GM12878 (cell line): Measurements from ENCODE around the gene MAGEB17. TPM values are rescaled to one million over a fixed set of nuclear protein-coding genes. Genes with fewer than 3 reads are reported as not detected.
"Not testable (repeated sequence)": the region's sequence is repeated elsewhere in the genome, so short reads cannot be mapped to it uniquely, and the experiment has no call there.

Experiments
- ATAC-seq: fragments of 200-7000 bp; cut with Tn5 transposase; 3 replicates; pipeline ENCODE4 v1.9.1; 2020; ENCODE audit warnings: mild to moderate bottlenecking, moderate library complexity
- BruUV-seq: library from RNA; stranded (reverse); fragments of 400-500 nt; replicated peaks from 2 replicates; lab custom pipeline; 2021; lab: Mats Ljungman, UMichigan
- CTCF ChIA-PET: fragments of 300-600 bp; sonication (Branson Sonifier 250); formaldehyde crosslinking; extraction: SDS; loops from one replicate; lab custom pipeline; 2021; ENCODE audit warnings: inconsistent platforms; lab: Yijun Ruan, JAX
- POLR2A ChIA-PET: fragments of 350-600 bp; formaldehyde crosslinking; extraction: SDS; loops from one replicate; lab custom pipeline; 2021; ENCODE audit warnings: inconsistent platforms; lab: Charles Lee
- RAD21 ChIA-PET: fragments of 300-600 bp; sonication (Branson Sonifier 250); formaldehyde crosslinking; loops from one replicate; lab custom pipeline; 2023; ENCODE audit warnings: antibody characterized with exemption; ENCODE audit not compliant: unreplicated experiment; lab: Charles Lee
- SMC1A ChIA-PET: fragments of 300-600 bp; sonication (Branson Sonifier 250); formaldehyde crosslinking; loops from one replicate; lab custom pipeline; 2023; ENCODE audit not compliant: unreplicated experiment, uncharacterized antibody; lab: Charles Lee
- DNase-seq: peaks from one replicate; pipeline ENCODE4 v3.0.0-alpha.2; 2011; ENCODE audit warnings: low read depth, low spot score
- FAIRE-seq: peaks from 3 replicates; lab custom pipeline; 2011; peaks lifted over from hg19 to GRCh38; lab: Jason Lieb, UNC
- H2AFZ ChIP-seq: 2 replicates; pipeline ENCODE4 v1.6.0; 2011; ENCODE audit warnings: low read depth, low read length, control low read depth; ENCODE audit not compliant: control insufficient read depth
- H3K27ac ChIP-seq: 2 replicates; pipeline ENCODE4 v1.5.1; 2011; ENCODE audit warnings: control low read depth; ENCODE audit not compliant: control insufficient read depth, insufficient read depth
- H3K27me3 ChIP-seq, 2 experiments: replicated peaks in 1 of 2; 2 replicates each; pipeline versions ENCODE4 v1.6.0 to v1.6.1; 2011; ENCODE audit warnings: low read length in 1 of 2; ENCODE audit not compliant: control insufficient read depth in 2 of 2, insufficient read depth in 2 of 2
- H3K36me3 ChIP-seq, 2 experiments: 2 replicates each; pipeline ENCODE4 v1.5.1; 2011; ENCODE audit warnings: low read length in 1 of 2; ENCODE audit not compliant: control insufficient read depth in 2 of 2, insufficient read depth in 2 of 2
- H3K4me1 ChIP-seq: 2 replicates; pipeline ENCODE4 v1.6.1; 2011; ENCODE audit warnings: mild to moderate bottlenecking, low read length, moderate library complexity, mixed read lengths; ENCODE audit not compliant: control insufficient read depth, insufficient read depth
- H3K4me2 ChIP-seq: 2 replicates; pipeline ENCODE4 v1.6.0; 2011; ENCODE audit warnings: control low read depth; ENCODE audit not compliant: control insufficient read depth, insufficient read depth
- H3K4me3 ChIP-seq: fragments of 200-600 bp; sonication (generic); 2 replicates; pipeline ENCODE4 v1.5.1; 2016
- H3K79me2 ChIP-seq: 2 replicates; pipeline ENCODE4 v1.6.0; 2011; ENCODE audit warnings: low read length; ENCODE audit not compliant: control insufficient read depth, insufficient read depth
- H3K9ac ChIP-seq: 2 replicates; pipeline ENCODE4 v1.8.0; 2011; ENCODE audit warnings: low read length, control low read depth, mixed read lengths; ENCODE audit not compliant: control insufficient read depth, insufficient read depth
- H3K9me3 ChIP-seq: replicated peaks from 3 replicates; pipeline ENCODE4 v1.5.1; 2011; ENCODE audit warnings: mild to moderate bottlenecking, low read length; ENCODE audit not compliant: control insufficient read depth, insufficient read depth
- H4K20me1 ChIP-seq: 2 replicates; pipeline ENCODE4 v1.6.0; 2011; ENCODE audit not compliant: control insufficient read depth, insufficient read depth
- BCLAF1 ChIP-seq: fragments of 450-650 bp; IDR thresholded peaks from 2 replicates; pipeline ENCODE4 v1.6.1; 2017; ENCODE audit warnings: antibody characterized with exemption, mild to moderate bottlenecking, moderate library complexity
- CHD4 ChIP-seq: fragments of 200-600 bp; sonication (generic); IDR thresholded peaks from 2 replicates; pipeline ENCODE4 v1.6.1; 2016; ENCODE audit warnings: mild to moderate bottlenecking
- EP300 ChIP-seq, 2 experiments: fragments of 150-350 bp in 1 of 2; IDR thresholded peaks; 2 replicates each; pipeline ENCODE4 v1.6.1; 2011 to 2012; ENCODE audit warnings: low read depth in 2 of 2, low read length in 2 of 2, borderline replicate concordance in 1 of 2, improper control_type of control experiment in 1 of 2, inconsistent platforms in 1 of 2; ENCODE audit not compliant: control insufficient read depth in 1 of 2
- GATAD2B ChIP-seq: fragments of 450-650 bp; conservative IDR thresholded peaks from 2 replicates; pipeline ENCODE4 v1.6.1; 2017; ENCODE audit warnings: low read depth, mild to moderate bottlenecking, moderate library complexity
- HDAC6 ChIP-seq: fragments of 200-600 bp; sonication (generic); IDR thresholded peaks from one replicate; pipeline ENCODE4 v1.8.0; 2017; ENCODE audit warnings: antibody characterized with exemption; ENCODE audit not compliant: unreplicated experiment
- MTA2 ChIP-seq: fragments of 450-650 bp; IDR thresholded peaks from 2 replicates; pipeline ENCODE4 v1.6.1; 2016; ENCODE audit warnings: low read depth, mild to moderate bottlenecking, moderate library complexity
- MTA3 ChIP-seq: IDR thresholded peaks from 2 replicates; pipeline ENCODE4 v1.6.1; 2012; ENCODE audit warnings: low read length, inconsistent platforms, borderline replicate concordance
- SIN3A ChIP-seq: IDR thresholded peaks from 2 replicates; pipeline ENCODE4 v1.6.1; 2012; ENCODE audit warnings: low read depth, low read length, improper control_type of control experiment
- TARDBP ChIP-seq: IDR thresholded peaks from 2 replicates; pipeline ENCODE4 v1.6.1; 2016; ENCODE audit warnings: borderline replicate concordance
- WGBS: methylation state at CpG from one replicate; pipeline ENCODE4 v1.1.6; 2016; ENCODE audit warnings: low lambda C conversion rate; ENCODE audit not compliant: insufficient replicate concordance, insufficient coverage; ENCODE audit errors: missing lambda C conversion rate; 5-methylcytosine and 5-hydroxymethylcytosine counted together
- in situ Hi-C: fragments of 300-500 bp; cut with MboI; formaldehyde crosslinking; loops from 9 replicates; pipeline ENCODE4 v1.14.3; 2018; ENCODE audit warnings: mixed read lengths
- intact Hi-C: fragments of 100-400 bp; cut with micrococcal nuclease; formaldehyde crosslinking; loops from one replicate; pipeline ENCODE4 v1.14.2; 2022; ENCODE audit not compliant: unreplicated experiment
- polyA plus RNA-seq, 11 experiments: library from polyadenylated mRNA; depleted of rRNA in 4 of 11; unstranded in 6 of 11; stranded (reverse) in 5 of 11; fragments of >200 nt; fragmentation: Nextera tagmentation in 4 of 11; fragmentation: Illumina TruSeq in 1 of 11; extraction: Ambion mirVana in 4 of 11; extraction: Trizol in 1 of 11; gene quantifications; 1 replicate in 1 of 11; 2 replicates in 10 of 11; pipeline versions ENCODE4 v1.2.1 to v1.2.3, GENCODE V29; 2011 to 2016; ENCODE audit warnings: inconsistent platforms in 2 of 11, missing spikeins in 2 of 11, low read depth in 1 of 11
- total RNA-seq, 4 experiments: library from RNA; depleted of rRNA in 3 of 4; stranded (reverse); fragments of >200 nt in 3 of 4; fragmentation: Illumina TruSeq in 1 of 4; extraction: Trizol in 1 of 4; gene quantifications; 2 replicates each; pipeline versions ENCODE4 v1.2.1 to v1.2.3, GENCODE V29; 2013 to 2021
- TF ChIP-seq, protein P1 (sequence below): IDR thresholded peaks from 2 replicates; pipeline ENCODE4 v1.6.1; 2012; ENCODE audit warnings: mild to moderate bottlenecking, low read depth, low read length

The MAGEB17 gene
- total and polyA plus RNA-seq, 10 of the 15 experiments (the other 5 are each of a cell fraction or from before 2014, with no cell fraction given) = 0.05 to 0.21 TPM; not detected in 8

DNA sequence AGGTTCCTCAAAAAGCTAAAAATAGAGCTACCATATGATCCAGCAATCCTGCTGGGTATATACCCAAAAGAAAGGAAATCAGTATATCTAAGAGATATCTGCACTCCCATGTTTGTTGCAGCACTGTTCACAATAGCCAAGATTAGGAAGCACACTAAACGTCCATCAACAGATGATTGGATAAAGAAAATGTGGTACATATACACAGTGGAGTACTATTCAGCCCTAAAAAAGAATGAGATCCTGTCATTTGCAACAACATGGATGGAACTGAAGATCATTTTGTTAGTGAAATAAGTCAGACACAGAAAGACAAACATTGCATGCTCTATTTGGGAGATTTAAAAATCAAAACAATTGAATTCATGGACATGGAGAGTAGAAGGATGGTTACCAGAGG lies 22.2 kb upstream of the MAGEB17 start:
- FAIRE-seq, in situ Hi-C loops: not testable (repeated sequence)

DNA sequence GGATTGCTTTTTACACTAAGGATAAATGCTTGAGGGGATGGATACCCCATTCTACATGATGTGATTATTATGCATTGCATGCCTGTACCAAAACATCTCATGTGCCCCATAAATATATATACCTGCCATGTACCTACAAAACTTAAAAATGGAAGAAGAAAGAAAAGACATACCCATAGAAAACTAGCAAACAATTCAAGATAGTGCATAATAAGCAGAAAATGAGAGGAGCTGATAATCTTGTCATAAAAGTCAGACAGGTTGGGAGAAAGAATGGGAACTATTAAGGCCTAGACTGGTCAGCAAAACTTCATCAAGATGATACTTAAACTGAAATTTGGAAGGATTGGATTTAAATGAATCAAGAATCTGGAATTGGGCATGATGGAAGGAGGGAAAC lies 21.6 kb upstream of the MAGEB17 start:
- intact Hi-C loops = no loop called here
- SMC1A ChIA-PET = interaction anchor here (0.6 to 2.1 kb wide), 3 partner anchors 7 to 957 kb away, joined by 3 to 6 read pairs (median 3); no protein-coding TSS in a partner anchor
- no peak overlapping the region for H3K4me3 ChIP-seq
- DNase-seq (no peak), ATAC-seq (no peak), FAIRE-seq (no peak)
- no peaks in the 10 kb centered on the region for H3K79me2 ChIP-seq
- no TSS peak for BruUV-seq
- no peaks in the 10 kb centered on the region for H4K20me1 ChIP-seq
- no peak overlapping the region for H3K27ac ChIP-seq
- H3K27me3 ChIP-seq = no peaks in the 10 kb centered on the region; a peak in 1 of 4 replicates
- H3K9me3 ChIP-seq = no peaks in the 10 kb centered on the region
- CTCF ChIA-PET = interaction anchor here (1.3 to 5.0 kb wide), 3 partner anchors 7 to 11 kb away, joined by 3 to 23 read pairs (median 6); no protein-coding TSS in a partner anchor
- RAD21 ChIA-PET = interaction anchor here (1.6 kb wide), 1 partner anchor 8 kb away, joined by 3 read pairs; no protein-coding TSS in a partner anchor
- POLR2A ChIA-PET = no interaction called here
- no peak overlapping the region for H3K9ac ChIP-seq
- H2AFZ ChIP-seq = no peak overlapping the region
- H3K4me2 ChIP-seq = no peak overlapping the region
- no peaks in the 10 kb centered on the region for H3K36me3 ChIP-seq
- H3K4me1 ChIP-seq = no peaks in the 10 kb centered on the region
- in situ Hi-C loops = no loop called here
- TF ChIP-seq BCLAF1 = no peak
- no peak for TF ChIP-seq MTA2
- TF ChIP-seq CHD4 = no peak
- no peak for TF ChIP-seq EP300 (IDR thresholded peaks at IDR 0.05; ENCODE audit: borderline replicate concordance in 1 of 2, control insufficient read depth in 1 of 2, low read depth in 2 of 2, low read length in 2 of 2)
- TF ChIP-seq, protein P1, sequence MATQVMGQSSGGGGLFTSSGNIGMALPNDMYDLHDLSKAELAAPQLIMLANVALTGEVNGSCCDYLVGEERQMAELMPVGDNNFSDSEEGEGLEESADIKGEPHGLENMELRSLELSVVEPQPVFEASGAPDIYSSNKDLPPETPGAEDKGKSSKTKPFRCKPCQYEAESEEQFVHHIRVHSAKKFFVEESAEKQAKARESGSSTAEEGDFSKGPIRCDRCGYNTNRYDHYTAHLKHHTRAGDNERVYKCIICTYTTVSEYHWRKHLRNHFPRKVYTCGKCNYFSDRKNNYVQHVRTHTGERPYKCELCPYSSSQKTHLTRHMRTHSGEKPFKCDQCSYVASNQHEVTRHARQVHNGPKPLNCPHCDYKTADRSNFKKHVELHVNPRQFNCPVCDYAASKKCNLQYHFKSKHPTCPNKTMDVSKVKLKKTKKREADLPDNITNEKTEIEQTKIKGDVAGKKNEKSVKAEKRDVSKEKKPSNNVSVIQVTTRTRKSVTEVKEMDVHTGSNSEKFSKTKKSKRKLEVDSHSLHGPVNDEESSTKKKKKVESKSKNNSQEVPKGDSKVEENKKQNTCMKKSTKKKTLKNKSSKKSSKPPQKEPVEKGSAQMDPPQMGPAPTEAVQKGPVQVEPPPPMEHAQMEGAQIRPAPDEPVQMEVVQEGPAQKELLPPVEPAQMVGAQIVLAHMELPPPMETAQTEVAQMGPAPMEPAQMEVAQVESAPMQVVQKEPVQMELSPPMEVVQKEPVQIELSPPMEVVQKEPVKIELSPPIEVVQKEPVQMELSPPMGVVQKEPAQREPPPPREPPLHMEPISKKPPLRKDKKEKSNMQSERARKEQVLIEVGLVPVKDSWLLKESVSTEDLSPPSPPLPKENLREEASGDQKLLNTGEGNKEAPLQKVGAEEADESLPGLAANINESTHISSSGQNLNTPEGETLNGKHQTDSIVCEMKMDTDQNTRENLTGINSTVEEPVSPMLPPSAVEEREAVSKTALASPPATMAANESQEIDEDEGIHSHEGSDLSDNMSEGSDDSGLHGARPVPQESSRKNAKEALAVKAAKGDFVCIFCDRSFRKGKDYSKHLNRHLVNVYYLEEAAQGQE = no peak
- TF ChIP-seq SIN3A = no peak
- no peak for TF ChIP-seq MTA3
- TF ChIP-seq TARDBP = no peak
- no peak for TF ChIP-seq GATAD2B
- TF ChIP-seq HDAC6 = no peak

More for the DNA sequence above, 22.2 kb upstream of the MAGEB17 start:
- H3K9me3 ChIP-seq, H3K27ac ChIP-seq, H3K36me3 ChIP-seq, H3K79me2 ChIP-seq, H3K4me1 ChIP-seq, H3K4me2 ChIP-seq, DNase-seq, POLR2A ChIA-PET, H3K27me3 ChIP-seq, RAD21 ChIA-PET, H4K20me1 ChIP-seq, ATAC-seq, BruUV-seq, intact Hi-C loops, SMC1A ChIA-PET, H2AFZ ChIP-seq, H3K4me3 ChIP-seq, H3K9ac ChIP-seq: not testable (repeated sequence)
- 5% methylated on average over 1 of the region's 1 CpG for WGBS
- CTCF ChIA-PET = interaction anchor here (1.4 kb wide), 1 partner anchor 25 kb away, joined by 3 read pairs; no protein-coding TSS in a partner anchor
